ENCODE results near the gene AMPH. TPM values are rescaled to one million over a fixed set of nuclear protein-coding genes. Genes with fewer than 3 reads are reported as not detected.
A peak's percentile ranks its signal among the peaks of the same experiment; 100 is the strongest.

AMPH gene
- total RNA-seq, 4 donors from 2014 or later = 5.0 to 11.8 (median 7.8) TPM

- 86% methylated on average over 5 of the region's 8 CpGs for WGBS
- H3K27ac ChIP-seq (replicated peaks in 1 of 4) = peak overlapping the region in 2 of 4 donors; percentile 28 to 41
These were observed 295.6 kb downstream of the AMPH start for GRCh38 chr7:38335492-38336147.

GRCh38 chr7:38335128-38335491 is 296.1 kb downstream of the AMPH start:
- TF ChIP-seq EP300 (IDR thresholded peaks at IDR 0.05) (no peak), POLR2A (IDR thresholded peaks at IDR 0.05; ENCODE audit: low read depth) (no peak), POLR2AphosphoS5 (IDR thresholded peaks at IDR 0.05) (no peak), CTCF (IDR thresholded peaks at IDR 0.05) (no peak)
- peaks cover 0 to 7% (median 4%) of the 10 kb centered on the region in 4 donors for H3K4me1 ChIP-seq

More at GRCh38 chr7:38335492-38336147, 295.6 kb downstream of the AMPH start:
- intact Hi-C loops (cut with DNase I) = no loop called here
- TF ChIP-seq POLR2A (IDR thresholded peaks at IDR 0.05; ENCODE audit: low read depth) (no peak), CTCF (IDR thresholded peaks at IDR 0.05) (peak; percentile 61 to 79 (median 65)), POLR2AphosphoS5 (IDR thresholded peaks at IDR 0.05) (peak in 1 of 2 donors; percentile 12), EP300 (IDR thresholded peaks at IDR 0.05) (no peak)
- peak overlapping the region in 1 of 4 donors; percentile 10 for H3K4me3 ChIP-seq
- H3K4me1 ChIP-seq = peaks cover 0 to 7% (median 4%) of the 10 kb centered on the region in 4 donors
- H3K36me3 ChIP-seq = no peaks in the 10 kb centered on the region
- H3K27me3 ChIP-seq = no peaks in the 10 kb centered on the region
- DNase-seq (ENCODE audit: extremely low spot score) = peak; percentile 89
- H3K9me3 ChIP-seq = no peaks in the 10 kb centered on the region

DNA sequence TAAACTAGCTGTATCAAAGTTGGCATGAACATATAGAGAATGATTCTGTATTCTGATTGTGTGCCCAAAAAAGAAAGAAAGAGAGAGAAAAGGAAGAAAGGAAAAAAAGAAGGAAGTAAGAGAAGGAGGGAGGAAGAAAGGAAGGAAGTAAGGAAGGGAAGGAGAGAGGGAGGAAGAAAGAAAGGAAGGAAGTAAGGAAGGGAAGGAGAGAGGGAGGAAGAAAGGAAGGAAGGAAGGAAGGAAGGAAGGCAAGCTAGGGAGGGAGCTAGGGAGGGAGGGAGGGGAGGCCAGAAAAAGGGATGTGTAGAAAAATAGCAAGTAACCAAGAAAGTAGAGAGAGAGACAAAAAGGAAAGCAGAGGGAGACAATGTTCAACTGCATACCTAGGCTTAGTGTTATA is 297.0 kb downstream of the AMPH start:
- Histone ChIP-seq H3K9me3 (no peaks in the 10 kb centered on the region), H3K4me1 (peaks cover 0 to 7% (median 4%) of the 10 kb centered on the region in 4 donors), H3K36me3 (no peaks in the 10 kb centered on the region), H3K27ac (replicated peaks in 1 of 4) (no peak overlapping the region), H3K27me3 (no peaks in the 10 kb centered on the region), H3K4me3 (no peak overlapping the region)
- intact Hi-C loops (cut with DNase I) = no loop called here
- DNase-seq (ENCODE audit: extremely low spot score) = no peak
- TF ChIP-seq POLR2AphosphoS5 (IDR thresholded peaks at IDR 0.05) = no peak
- no peak for TF ChIP-seq POLR2A (IDR thresholded peaks at IDR 0.05; ENCODE audit: low read depth)
- no peak for TF ChIP-seq EP300 (IDR thresholded peaks at IDR 0.05)
- TF ChIP-seq CTCF (IDR thresholded peaks at IDR 0.05) = no peak

More at GRCh38 chr7:38335128-38335491, 296.1 kb downstream of the AMPH start:
- H3K36me3 ChIP-seq = no peaks in the 10 kb centered on the region
- peak overlapping the region in 1 of 4 donors; percentile 41 for H3K27ac ChIP-seq (replicated peaks in 1 of 4)
- no peaks in the 10 kb centered on the region for H3K27me3 ChIP-seq
- H3K4me3 ChIP-seq = peak overlapping the region in 1 of 4 donors; percentile 10
- intact Hi-C loops (cut with DNase I) = no loop called here
- DNase-seq (ENCODE audit: extremely low spot score) = peak; percentile 81
- WGBS = 79% methylated on average over 2 of the region's 2 CpGs
- no peaks in the 10 kb centered on the region for H3K9me3 ChIP-seq

Small RNA genes lying within 50 kb of the gene (small RNA-seq; reads per million reads assigned to genes)
- gene RN7SL83P (0 reads per million in 3 donors), gene TRGV6 (0 reads per million in 3 donors)

Measured in esophagus muscularis mucosa (tissue), 4 donors.